HEK293 (cell line): Measurements from ENCODE around the gene NTN3.

Experiments used
- CTCF ChIA-PET: fragments of 350-600 bp; formaldehyde crosslinking; extraction: SDS; loops from one replicate; lab custom pipeline; 2021; ENCODE audit warnings: antibody characterized with exemption; lab: Yijun Ruan, JAX
- POLR2A ChIA-PET: fragments of 300-600 bp; formaldehyde crosslinking; extraction: SDS; loops from one replicate; lab custom pipeline; 2020; ENCODE audit warnings: antibody characterized with exemption, inconsistent platforms; lab: Yijun Ruan, JAX
- H3K27ac ChIP-seq: fragments of 200-500 bp; sonication (Bioruptor generic); 2 replicates; pipeline ENCODE4 v1.5.1; 2014; ENCODE audit warnings: low read depth, low read length, control low read depth, inconsistent platforms; ENCODE audit errors: extremely low read depth
- H3K36me3 ChIP-seq, 2 experiments: fragments of 200-500 bp in 1 of 2; sonication (Bioruptor generic) in 1 of 2; 1 replicate in 1 of 2; 2 replicates in 1 of 2; pipeline ENCODE4 v1.5.1; 2014 to 2017; ENCODE audit warnings: inconsistent platforms in 2 of 2, low read length in 2 of 2; ENCODE audit not compliant: control insufficient read depth in 2 of 2, insufficient read depth in 1 of 2
- H3K4me1 ChIP-seq: fragments of 200-500 bp; sonication (Bioruptor generic); 2 replicates; pipeline ENCODE4 v1.5.1; 2014; ENCODE audit warnings: mild to moderate bottlenecking, low read length, inconsistent platforms; ENCODE audit not compliant: control insufficient read depth, insufficient read depth
- H3K4me3 ChIP-seq: 2 replicates; pipeline ENCODE4 v1.5.1; 2011; ENCODE audit warnings: low read depth, mild to moderate bottlenecking, control low read depth, low read length, moderate library complexity
- H3K9me3 ChIP-seq: fragments of 200-500 bp; sonication (Bioruptor generic); 2 replicates; pipeline ENCODE4 v1.5.1; 2014; ENCODE audit warnings: low read depth, low read length, inconsistent platforms; ENCODE audit not compliant: control insufficient read depth, insufficient read depth
- FEZF1 ChIP-seq: fragments of 450-650 bp; formaldehyde crosslinking; IDR thresholded peaks from 2 replicates; pipeline ENCODE4 v1.5.1; 2016; ENCODE audit warnings: missing biosample characterization, missing genetic modification characterization
- GLIS1 ChIP-seq: fragments of 450-650 bp; formaldehyde crosslinking; IDR thresholded peaks from 2 replicates; pipeline ENCODE4 v1.5.1; 2016; ENCODE audit warnings: missing biosample characterization, missing genetic modification characterization
- HOXD13 ChIP-seq: sonication (generic); formaldehyde crosslinking; IDR thresholded peaks from 2 replicates; pipeline ENCODE4 v1.8.0; 2022; ENCODE audit warnings: missing genetic modification reagents, borderline replicate concordance
- INSM2 ChIP-seq: fragments of 450-650 bp; formaldehyde crosslinking; IDR thresholded peaks from 2 replicates; pipeline ENCODE4 v1.5.1; 2016; ENCODE audit warnings: missing biosample characterization, missing genetic modification characterization
- SCRT1 ChIP-seq: fragments of 450-650 bp; formaldehyde crosslinking; IDR thresholded peaks from 2 replicates; pipeline ENCODE4 v1.5.1; 2016; ENCODE audit warnings: missing biosample characterization, missing genetic modification characterization, borderline replicate concordance
- WT1 ChIP-seq: fragments of 450-650 bp; formaldehyde crosslinking; IDR thresholded peaks from 2 replicates; pipeline ENCODE4 v1.5.1; 2016; ENCODE audit warnings: missing biosample characterization, missing genetic modification characterization
- ZBTB6 ChIP-seq: fragments of 450-650 bp; formaldehyde crosslinking; IDR thresholded peaks from 2 replicates; pipeline ENCODE4 v1.5.1; 2017; ENCODE audit warnings: missing biosample characterization, missing genetic modification characterization
- ZFP37 ChIP-seq: fragments of 450-650 bp; formaldehyde crosslinking; IDR thresholded peaks from 2 replicates; pipeline ENCODE4 v1.5.1; 2016; ENCODE audit warnings: missing biosample characterization, missing genetic modification characterization
- ZNF132 ChIP-seq: fragments of 450-650 bp; formaldehyde crosslinking; IDR thresholded peaks from 2 replicates; pipeline ENCODE4 v1.5.1; 2017; ENCODE audit warnings: missing biosample characterization, missing genetic modification characterization, borderline replicate concordance
- ZNF2 ChIP-seq: fragments of 450-650 bp; formaldehyde crosslinking; IDR thresholded peaks from 2 replicates; pipeline ENCODE4 v1.5.1; 2016; ENCODE audit warnings: missing biosample characterization, missing genetic modification characterization
- ZNF24 ChIP-seq: fragments of 450-650 bp; formaldehyde crosslinking; IDR thresholded peaks from 2 replicates; pipeline ENCODE4 v1.5.1; 2016; ENCODE audit warnings: missing biosample characterization, missing genetic modification characterization
- ZNF558 ChIP-seq: fragments of 450-650 bp; formaldehyde crosslinking; IDR thresholded peaks from 2 replicates; pipeline ENCODE4 v1.5.1; 2016; ENCODE audit warnings: missing biosample characterization, missing genetic modification characterization
- ZNF560 ChIP-seq: fragments of 450-650 bp; formaldehyde crosslinking; IDR thresholded peaks from 2 replicates; pipeline ENCODE4 v1.5.1; 2017; ENCODE audit warnings: missing biosample characterization, missing genetic modification characterization, borderline replicate concordance
- ZNF600 ChIP-seq: fragments of 450-650 bp; formaldehyde crosslinking; IDR thresholded peaks from 2 replicates; pipeline ENCODE4 v1.5.1; 2016; ENCODE audit warnings: missing biosample characterization, missing genetic modification characterization
- ZNF610 ChIP-seq: fragments of 450-650 bp; formaldehyde crosslinking; IDR thresholded peaks from 2 replicates; pipeline ENCODE4 v1.5.1; 2016; ENCODE audit warnings: missing biosample characterization, missing genetic modification characterization, borderline replicate concordance
- ZNF660 ChIP-seq: fragments of 450-650 bp; IDR thresholded peaks from 2 replicates; pipeline ENCODE4 v1.5.1; 2018; ENCODE audit warnings: missing biosample characterization, mild to moderate bottlenecking, missing genetic modification characterization
- ZNF664 ChIP-seq: fragments of 450-650 bp; formaldehyde crosslinking; IDR thresholded peaks from 2 replicates; pipeline ENCODE4 v1.5.1; 2016; ENCODE audit warnings: missing biosample characterization, missing genetic modification characterization
- ZNF777 ChIP-seq: fragments of 450-650 bp; formaldehyde crosslinking; IDR thresholded peaks from 2 replicates; pipeline ENCODE4 v1.5.1; 2017; ENCODE audit warnings: missing biosample characterization, missing genetic modification characterization, borderline replicate concordance
- ZSCAN18 ChIP-seq: fragments of 450-650 bp; formaldehyde crosslinking; IDR thresholded peaks from 2 replicates; pipeline ENCODE4 v1.5.1; 2016; ENCODE audit warnings: missing biosample characterization, missing genetic modification characterization

NTN3 gene

GRCh38 chr16:2483939-2484897, 13.1 kb downstream of the NTN3 start:
- CTCF ChIA-PET: interaction anchor here (0.8 to 1.8 kb wide), 2 partner anchors 17 to 188 kb away, joined by 3 to 7 read pairs; no protein-coding TSS in a partner anchor
- POLR2A ChIA-PET: interaction anchor here (0.6 kb wide), 1 partner anchor 154 kb away, joined by 6 read pairs; no protein-coding TSS in a partner anchor
- Histone ChIP-seq H3K4me3 (no peak overlapping the region), H3K4me1 (no peaks in the 10 kb centered on the region; the same call in 1 of the 2 replicates), H3K9me3 (no peaks in the 10 kb centered on the region), H3K36me3 (peaks cover 0 to 3% of the 10 kb centered on the region in 2 experiments; a peak in 1 of 3 replicates), H3K27ac (no peak overlapping the region)
- no peak for TF ChIP-seq ZBTB6 (tag by site-specific recombination)
- TF ChIP-seq ZNF558 (tag by site-specific recombination): no peak
- no peak for TF ChIP-seq ZNF132
- TF ChIP-seq FEZF1 (tag by site-specific recombination): no peak
- TF ChIP-seq ZNF777 (tag by site-specific recombination): no peak
- TF ChIP-seq ZNF560 (tag by site-specific recombination): no peak
- TF ChIP-seq HOXD13 (CRISPR knock-in tag): no peak
- TF ChIP-seq ZSCAN18 (tag by site-specific recombination): no peak
- TF ChIP-seq ZNF2 (tag by site-specific recombination): no peak
- TF ChIP-seq INSM2 (tag by site-specific recombination): no peak
- no peak for TF ChIP-seq ZFP37 (tag by site-specific recombination)
- TF ChIP-seq SCRT1 (tag by site-specific recombination): no peak
- TF ChIP-seq ZNF600: peak; percentile 28; the same call in 1 of the 2 replicates
- no peak for TF ChIP-seq WT1 (tag by site-specific recombination)
- TF ChIP-seq ZNF610 (tag by site-specific recombination): no peak
- no peak for TF ChIP-seq ZNF664 (tag by site-specific recombination)
- peak; percentile 54 for TF ChIP-seq GLIS1 (tag by site-specific recombination)

- CTCF ChIA-PET: interaction anchor here (0.7 to 0.8 kb wide), 2 partner anchors 188 to 291 kb away, joined by 3 read pairs; no protein-coding TSS in a partner anchor
- Histone ChIP-seq H3K4me3 (no peak overlapping the region), H3K9me3 (no peaks in the 10 kb centered on the region), H3K27ac (no peak overlapping the region), H3K4me1 (no peaks in the 10 kb centered on the region; the same call in 1 of the 2 replicates), H3K36me3 (peaks cover 0 to 4% of the 10 kb centered on the region in 2 experiments; a peak in 1 of 3 replicates)
- POLR2A ChIA-PET: no interaction called here
- TF ChIP-seq ZNF24: no peak
- TF ChIP-seq ZNF660 (tag by site-specific recombination): peak; percentile 46; the same call in 1 of the 2 replicates
- no peak for TF ChIP-seq ZSCAN18 (tag by site-specific recombination)
Observed at GRCh38 chr16:2484898-2485508, 13.9 kb downstream of the NTN3 start.
